C4-2B (cell line): ENCODE results near the gene FAM240B.

Source experiments
- ZFX ChIP-seq: fragments of 450-650 bp; IDR thresholded peaks from 2 replicates; pipeline ENCODE4 v1.6.1; 2017
- TF ChIP-seq, protein P1 (sequence below): fragments of 450-650 bp; conservative IDR thresholded peaks from 2 replicates; pipeline ENCODE4 v1.5.1; 2017; ENCODE audit warnings: mild to moderate bottlenecking

- TF ChIP-seq, protein P1, sequence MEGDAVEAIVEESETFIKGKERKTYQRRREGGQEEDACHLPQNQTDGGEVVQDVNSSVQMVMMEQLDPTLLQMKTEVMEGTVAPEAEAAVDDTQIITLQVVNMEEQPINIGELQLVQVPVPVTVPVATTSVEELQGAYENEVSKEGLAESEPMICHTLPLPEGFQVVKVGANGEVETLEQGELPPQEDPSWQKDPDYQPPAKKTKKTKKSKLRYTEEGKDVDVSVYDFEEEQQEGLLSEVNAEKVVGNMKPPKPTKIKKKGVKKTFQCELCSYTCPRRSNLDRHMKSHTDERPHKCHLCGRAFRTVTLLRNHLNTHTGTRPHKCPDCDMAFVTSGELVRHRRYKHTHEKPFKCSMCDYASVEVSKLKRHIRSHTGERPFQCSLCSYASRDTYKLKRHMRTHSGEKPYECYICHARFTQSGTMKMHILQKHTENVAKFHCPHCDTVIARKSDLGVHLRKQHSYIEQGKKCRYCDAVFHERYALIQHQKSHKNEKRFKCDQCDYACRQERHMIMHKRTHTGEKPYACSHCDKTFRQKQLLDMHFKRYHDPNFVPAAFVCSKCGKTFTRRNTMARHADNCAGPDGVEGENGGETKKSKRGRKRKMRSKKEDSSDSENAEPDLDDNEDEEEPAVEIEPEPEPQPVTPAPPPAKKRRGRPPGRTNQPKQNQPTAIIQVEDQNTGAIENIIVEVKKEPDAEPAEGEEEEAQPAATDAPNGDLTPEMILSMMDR: no peak
- no peak for TF ChIP-seq ZFX
Measured at GRCh38 chr9:38699337-38699736, 20.6 kb downstream of the FAM240B start.
